Right forelimb (tissue), 1 donor: ENCODE results near the gene MIGA2.
"Not testable (repeated sequence)": the region's sequence is repeated elsewhere in the genome, so short reads cannot be mapped to it uniquely, and the experiment has no call there.

ENCODE experiments used
- DNase-seq: peaks from one replicate; pipeline ENCODE4 v3.0.0-alpha.2; 2018

MIGA2 gene

DNA sequence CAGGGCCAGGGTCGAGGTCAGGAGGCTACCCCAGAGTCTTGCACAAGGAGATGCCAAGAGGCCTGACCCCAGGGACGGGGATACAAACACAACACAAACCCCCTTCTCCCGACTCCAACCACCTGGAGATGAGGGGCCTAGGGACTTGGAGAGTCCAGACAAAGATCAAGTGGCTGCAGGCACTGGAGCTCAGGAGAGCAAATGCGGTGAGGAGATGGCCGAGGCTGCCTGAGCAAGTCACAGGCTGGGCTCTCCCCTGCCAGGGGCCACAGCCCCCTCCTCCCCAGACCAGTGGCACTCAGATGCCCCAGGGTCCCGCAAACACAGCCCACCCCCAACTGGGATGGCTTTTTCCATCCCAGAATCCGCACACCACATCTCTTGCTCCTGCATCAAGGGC lies 24.1 kb upstream of the MIGA2 start:
- no peak for DNase-seq

DNA sequence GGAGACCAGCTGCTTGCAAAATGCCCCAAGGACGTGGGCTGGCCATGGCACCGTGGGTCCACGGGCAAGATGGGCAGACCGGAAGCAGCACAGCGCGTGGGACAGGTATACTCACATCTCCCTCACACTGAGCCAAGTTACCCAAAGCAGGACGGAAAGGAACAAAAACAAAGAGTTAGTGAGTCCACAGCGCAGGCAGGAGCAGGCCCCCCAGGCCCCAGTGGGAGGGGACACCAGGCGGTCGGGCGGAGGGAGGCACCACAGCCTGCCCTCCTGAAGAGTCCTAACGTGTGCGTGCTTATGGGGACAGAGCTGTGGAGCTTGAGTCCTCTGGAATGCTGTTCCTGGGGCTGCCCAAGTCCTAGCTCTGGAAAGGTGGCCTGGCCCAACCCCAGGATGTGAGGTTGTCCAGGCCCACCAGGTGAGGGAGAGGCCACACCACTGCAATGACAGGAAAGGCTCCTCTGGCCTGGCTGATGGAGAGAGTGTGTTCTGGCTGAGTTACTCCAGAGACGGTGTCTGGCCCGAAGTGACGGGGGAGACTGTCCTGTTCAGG lies 23.5 kb upstream of the MIGA2 start:
- DNase-seq, result no peak

DNA sequence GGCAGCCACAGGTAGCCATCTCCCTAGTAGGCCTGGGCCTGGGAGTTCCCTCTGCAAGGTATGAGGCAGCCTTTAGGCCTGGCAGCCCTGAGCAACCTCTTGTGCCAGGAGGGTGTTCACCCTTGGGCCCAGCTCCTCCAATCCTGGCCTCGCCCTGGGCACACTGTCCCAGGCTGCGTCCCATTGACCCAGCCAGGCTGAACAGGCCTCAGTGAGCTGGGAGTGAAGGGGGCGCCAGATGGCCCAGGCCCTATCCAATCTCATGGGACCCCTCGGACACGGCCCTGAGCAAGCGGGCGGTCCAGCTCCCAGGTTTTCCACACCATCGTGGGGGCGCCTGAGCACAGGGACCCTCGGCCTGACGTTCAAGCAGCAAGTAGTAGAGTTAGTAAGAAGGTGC lies 22.8 kb upstream of the MIGA2 start:
- no peak for DNase-seq

GRCh38 chr9:129014124-129014523 lies 22.3 kb upstream of the MIGA2 start:
- DNase-seq, result no peak

- DNase-seq, result no peak
These were observed 21.8 kb upstream of the MIGA2 start for GRCh38 chr9:129014608-129015007.

GRCh38 chr9:129021091-129021490 lies 15.3 kb upstream of the MIGA2 start:
- DNase-seq, result no peak

DNA sequence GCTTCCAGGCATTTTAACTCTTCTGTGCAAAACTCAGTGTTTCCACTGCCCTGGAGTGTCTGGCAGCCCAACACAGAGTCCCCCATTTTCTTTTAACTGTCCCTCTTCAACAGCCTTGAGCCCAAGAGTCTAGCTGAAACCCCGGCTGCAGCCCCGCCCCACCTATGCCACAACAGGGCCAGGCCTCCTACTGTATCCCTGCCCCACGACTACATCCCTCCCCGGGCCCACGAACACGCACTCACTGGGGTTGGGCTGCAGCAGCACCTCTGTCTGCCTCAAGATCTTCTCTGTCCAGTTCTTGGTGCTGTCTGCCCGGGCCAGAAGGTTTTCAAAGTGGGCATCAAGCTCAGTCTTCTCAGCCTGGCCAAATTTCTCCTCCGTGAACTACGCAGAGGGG lies 14.4 kb upstream of the MIGA2 start:
- DNase-seq, result no peak

- DNase-seq, result peak; percentile 81
These were observed 13.2 kb upstream of the MIGA2 start for GRCh38 chr9:129023036-129023907.

DNA sequence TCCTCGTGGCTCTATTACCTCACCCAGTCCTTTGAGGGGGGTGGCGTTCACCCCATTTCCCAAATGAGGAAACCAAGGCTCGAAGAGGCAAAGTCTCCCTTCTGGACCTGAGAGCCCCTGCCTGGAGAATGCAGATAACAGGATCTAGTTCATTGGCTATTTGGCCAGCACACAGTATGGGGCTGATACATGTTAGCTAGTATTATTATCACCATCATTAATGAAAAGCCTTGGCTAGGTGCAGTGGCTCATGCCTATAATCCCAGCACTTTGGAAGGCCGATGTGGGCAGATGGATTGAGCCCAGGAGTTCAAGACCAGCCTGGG lies 12.6 kb upstream of the MIGA2 start:
- no peak for DNase-seq

- DNase-seq, result no peak
These were observed 9.8 kb upstream of the MIGA2 start for GRCh38 chr9:129026442-129027223.

DNA sequence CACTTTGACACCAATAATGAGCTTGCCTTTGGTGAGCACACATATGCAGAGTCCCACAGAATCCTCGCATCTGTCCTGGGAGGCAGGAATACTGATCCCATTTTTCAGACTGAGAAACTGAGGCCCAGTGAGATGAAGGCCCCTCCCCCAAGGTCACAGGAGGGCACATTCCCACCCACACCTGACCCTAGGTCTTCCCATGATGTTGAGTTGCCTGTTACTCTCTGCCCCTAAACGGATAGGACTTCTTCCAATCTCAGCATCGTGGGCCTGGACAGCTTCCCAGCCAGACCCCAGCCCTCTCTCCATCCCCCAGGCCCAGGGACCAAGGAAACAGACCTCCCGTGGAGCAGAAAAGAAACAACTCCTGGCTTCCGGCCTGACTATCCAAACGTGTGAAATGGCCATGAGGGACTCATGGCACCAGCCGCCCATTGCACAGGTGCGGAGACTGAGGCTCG lies 9.2 kb upstream of the MIGA2 start:
- no peak for DNase-seq

DNA sequence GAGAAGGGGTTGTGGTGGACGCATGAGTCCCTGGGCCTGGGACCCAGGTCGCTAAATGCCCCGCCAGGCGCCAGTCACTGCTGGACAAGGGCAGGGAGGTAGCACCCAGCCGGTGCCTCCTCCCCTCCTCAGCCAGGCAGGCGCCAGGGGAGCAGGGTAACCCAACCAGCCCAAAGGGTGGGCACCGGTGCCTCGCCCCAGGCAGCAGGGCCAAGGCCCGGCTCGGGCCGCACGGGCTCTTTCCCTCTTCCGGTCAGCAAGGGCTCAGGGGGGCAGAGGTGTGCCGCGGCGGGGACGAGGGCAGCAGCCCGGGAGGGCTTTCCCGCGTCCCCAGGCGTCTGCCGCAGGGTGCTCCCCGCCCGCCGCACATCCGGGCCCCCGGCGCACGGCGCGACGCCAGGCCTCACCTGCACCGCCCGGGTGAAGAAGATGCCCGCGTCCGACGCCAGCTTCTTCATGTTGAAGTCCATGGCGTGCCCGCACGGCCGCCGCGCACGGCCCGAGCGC lies 8.7 kb upstream of the MIGA2 start:
- DNase-seq, result no peak

- DNase-seq, result peak; percentile 100
These were observed 8.0 kb upstream of the MIGA2 start, which contains the start of gene SH3GLB2 for GRCh38 chr9:129028192-129028966. Gene SH3GLB2, minus strand, starts transcription at chr9:129028331. Its CDS starts 177 bp downstream, at chr9:129028154.

- DNase-seq, result no peak
These were observed 6.2 kb upstream of the MIGA2 start for GRCh38 chr9:129030191-129030590.

DNA sequence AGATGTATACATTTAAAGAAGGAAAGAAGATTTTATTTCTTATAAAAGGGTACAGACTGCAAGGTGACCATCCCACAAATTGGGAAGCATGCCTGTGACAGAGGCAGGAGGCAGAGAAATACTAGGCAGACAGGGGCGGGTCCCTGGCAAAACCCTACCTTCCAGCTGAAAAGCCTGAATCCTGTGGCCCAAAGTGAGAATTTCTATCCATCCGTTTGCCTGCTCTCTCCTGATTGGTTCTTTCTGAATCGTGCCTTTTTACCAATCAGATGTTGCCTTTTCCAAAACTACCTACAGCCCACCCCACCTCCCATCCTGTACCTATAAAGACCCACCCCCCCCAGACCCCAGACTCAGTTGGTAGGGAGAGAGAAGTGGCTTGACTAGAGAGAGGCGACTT lies 4.9 kb upstream of the MIGA2 start:
- DNase-seq, result no peak

DNA sequence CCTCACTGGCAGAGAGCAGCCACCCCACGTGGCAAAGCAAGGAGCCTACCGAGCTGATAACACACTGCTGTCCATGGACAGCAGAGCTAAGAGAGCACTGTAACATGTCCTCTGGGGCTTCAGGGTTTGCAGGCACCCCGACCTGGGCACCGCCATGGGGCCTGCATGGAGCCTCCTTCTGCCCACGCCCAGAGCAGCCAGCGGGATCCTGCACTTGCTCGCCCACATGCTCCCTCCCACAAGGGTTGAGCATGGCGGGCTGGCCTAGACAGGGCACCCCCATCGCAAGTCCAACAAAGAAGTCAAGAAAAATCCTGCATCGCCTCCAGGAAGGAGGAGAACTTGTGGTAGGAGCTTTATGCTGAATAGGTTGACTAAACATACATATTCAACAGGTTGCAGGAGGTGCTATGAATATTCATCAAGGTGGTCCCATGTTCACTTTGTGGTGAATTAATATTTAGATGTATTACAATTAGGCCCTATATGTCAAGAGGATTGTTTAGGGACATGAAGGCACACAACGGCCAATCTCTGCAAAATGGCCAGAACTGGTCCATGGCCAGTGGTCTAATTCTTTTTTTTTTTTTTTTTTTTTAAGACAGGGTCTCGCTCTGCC lies 3.8 kb upstream of the MIGA2 start:
- DNase-seq, result no peak

GRCh38 chr9:129033216-129033615 lies 3.2 kb upstream of the MIGA2 start:
- DNase-seq, result no peak

DNA sequence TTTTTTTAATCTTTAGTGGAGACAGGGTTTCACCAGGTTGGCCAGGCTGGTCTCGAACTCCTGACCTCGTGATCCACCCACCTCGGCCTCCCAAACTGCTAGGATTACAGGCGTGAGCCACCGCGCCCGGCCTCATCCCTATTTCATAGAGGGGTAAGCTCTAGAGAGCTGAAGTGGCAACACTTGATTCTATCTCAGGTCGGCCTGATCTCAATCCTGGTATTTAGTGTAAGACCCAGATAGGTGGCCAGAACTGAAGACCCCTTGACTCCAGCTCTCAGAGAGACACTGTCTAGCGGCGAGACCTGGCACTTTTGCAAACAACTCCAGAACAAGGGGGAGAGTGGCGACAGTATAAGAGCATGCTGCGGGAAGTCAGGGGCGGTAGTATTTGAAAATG lies 588 bp upstream of the MIGA2 start:
- not testable (repeated sequence) for DNase-seq

DNA sequence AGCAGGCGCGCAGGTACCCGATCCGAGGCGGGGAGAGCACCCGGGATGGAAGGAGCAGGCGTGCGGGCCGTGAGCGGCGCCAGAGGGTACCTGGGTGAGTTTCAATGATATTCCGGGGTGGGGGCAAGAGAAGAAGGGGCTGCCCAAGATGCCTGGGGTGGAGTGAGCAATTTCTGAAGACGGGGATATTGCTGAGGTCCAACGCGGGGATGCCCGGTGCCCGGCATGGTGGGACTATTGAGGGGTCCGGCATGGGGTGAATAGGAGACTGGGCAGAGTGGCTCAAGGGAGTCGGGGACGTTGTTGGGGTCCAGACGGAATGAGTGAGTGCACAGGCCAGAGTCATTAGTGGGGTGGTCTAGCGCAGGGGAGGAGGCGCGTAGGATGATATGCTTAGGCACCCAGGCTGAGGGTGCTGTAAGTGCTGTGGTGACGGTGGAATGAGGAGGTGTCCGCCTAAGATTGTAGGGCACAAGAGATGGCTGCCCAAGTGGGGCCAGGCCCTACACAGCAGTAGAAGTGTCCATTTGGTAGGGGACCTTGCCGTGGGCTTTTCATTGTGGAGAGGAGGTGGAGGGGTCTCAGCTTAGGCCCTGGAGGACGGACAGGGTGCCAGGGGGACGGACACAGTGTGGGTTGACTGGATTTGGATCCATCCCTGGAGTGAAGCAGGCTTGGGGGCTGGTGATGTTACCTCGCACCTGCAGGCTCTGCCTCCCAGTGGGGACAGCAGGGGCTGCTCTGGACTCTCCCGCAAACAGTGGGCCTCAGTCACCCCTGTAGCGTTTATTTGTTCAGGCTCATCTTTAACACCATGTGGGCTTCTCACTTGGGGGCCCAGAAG lies 719 bp downstream of the MIGA2 start:
- no peak for DNase-seq

- no peak for DNase-seq
These were observed 1.3 kb downstream of the MIGA2 start for GRCh38 chr9:129037767-129038098.

DNA sequence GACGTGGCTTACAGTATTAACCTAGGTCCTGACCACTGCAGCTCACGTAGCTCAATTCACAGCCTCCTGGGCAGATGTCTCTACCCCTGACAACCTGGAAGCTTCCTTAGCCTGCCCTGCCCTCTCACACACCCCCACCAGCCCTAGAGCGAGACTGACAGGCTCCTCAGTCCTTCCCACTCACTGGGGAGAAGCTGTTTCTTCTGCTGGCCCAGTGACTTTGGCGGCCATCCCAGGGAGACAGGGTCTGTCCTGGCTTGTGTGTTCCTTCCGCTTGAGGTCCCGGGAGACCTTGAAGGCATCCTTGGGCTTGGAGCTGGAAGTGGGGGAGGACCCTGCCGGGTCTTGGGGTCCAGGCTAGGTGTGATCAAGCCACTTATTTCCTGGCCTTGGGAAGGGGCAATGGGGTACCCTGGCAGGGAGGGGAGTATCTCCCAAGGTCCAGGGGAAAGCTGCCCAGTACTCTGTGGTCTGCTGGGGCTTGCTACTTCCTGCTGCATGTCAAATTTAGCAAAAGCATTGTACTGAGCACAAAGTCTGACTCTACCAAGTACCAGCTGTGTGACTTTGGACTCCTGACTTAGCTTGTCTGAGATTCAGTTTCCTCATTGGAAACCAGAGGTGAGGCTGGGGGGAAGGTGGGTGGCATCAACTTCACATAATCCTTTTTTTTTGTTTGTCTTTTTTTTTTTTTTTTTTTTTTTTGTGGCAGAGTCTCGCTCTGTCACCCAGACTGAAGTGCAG lies 1.9 kb downstream of the MIGA2 start:
- DNase-seq, result no peak
